IMR-90 (cell line): ENCODE measurements around the gene MPPED1. TPM values are rescaled to one million over a fixed set of nuclear protein-coding genes. Genes with fewer than 3 reads are reported as not detected.

Source experiments
- ATAC-seq: fragments of 200-7000 bp; cut with Tn5 transposase; 2 replicates; pipeline ENCODE4 v1.9.1; 2020; ENCODE audit warnings: low read depth, mild to moderate bottlenecking, moderate library complexity
- BruUV-seq: library from RNA; stranded (reverse); fragments of 400-500 nt; replicated peaks from 2 replicates; lab custom pipeline; 2021; lab: Mats Ljungman, UMichigan
- CTCF ChIA-PET: fragments of 300-600 bp; formaldehyde crosslinking; extraction: SDS; loops from one replicate; lab custom pipeline; 2021; ENCODE audit warnings: antibody characterized with exemption; lab: Yijun Ruan, JAX
- POLR2A ChIA-PET: fragments of 300-600 bp; sonication (Branson Sonifier 250); formaldehyde crosslinking; loops from one replicate; lab custom pipeline; 2022; ENCODE audit warnings: antibody characterized with exemption; ENCODE audit not compliant: unreplicated experiment; lab: Charles Lee
- DNase-seq: peaks from one replicate; pipeline ENCODE4 v3.0.0; 2013
- H2AFZ ChIP-seq: replicated peaks from 2 replicates; pipeline ENCODE3; 2013; ENCODE audit warnings: low read length, mild to moderate bottlenecking; ENCODE audit not compliant: poor library complexity
- H2AK5ac ChIP-seq: 2 replicates; pipeline ENCODE4 v1.6.1; 2013; ENCODE audit warnings: low read depth, low read length, inconsistent platforms
- H2AK9ac ChIP-seq: replicated peaks from 2 replicates; pipeline ENCODE3; 2013; ENCODE audit warnings: mild to moderate bottlenecking, low read depth, low read length, moderate library complexity; ENCODE audit not compliant: poor library complexity
- H2BK120ac ChIP-seq: 2 replicates; pipeline ENCODE4 v1.6.1; 2013; ENCODE audit warnings: low read depth, low read length, inconsistent platforms
- H2BK15ac ChIP-seq: 3 replicates; pipeline ENCODE4 v1.6.1; 2013; ENCODE audit warnings: low read depth, low read length, inconsistent platforms
- H2BK20ac ChIP-seq: 2 replicates; pipeline ENCODE4 v1.6.1; 2013; ENCODE audit warnings: low read depth, mild to moderate bottlenecking, inconsistent platforms, low read length, moderate library complexity
- H2BK5ac ChIP-seq: 2 replicates; pipeline ENCODE4 v1.6.1; 2013; ENCODE audit warnings: mild to moderate bottlenecking, low read depth, low read length, inconsistent platforms; ENCODE audit not compliant: poor library complexity, severe bottlenecking
- H3K14ac ChIP-seq: replicated peaks from 2 replicates; pipeline ENCODE4 v1.6.1; 2013; ENCODE audit warnings: low read depth, low read length, inconsistent platforms
- H3K18ac ChIP-seq: 2 replicates; pipeline ENCODE4 v1.6.1; 2013; ENCODE audit warnings: low read depth, low read length, control low read depth
- H3K23ac ChIP-seq: 2 replicates; pipeline ENCODE4 v1.6.1; 2013; ENCODE audit warnings: low read depth, low read length, inconsistent platforms
- H3K27ac ChIP-seq: 2 replicates; pipeline ENCODE4 v1.5.1; 2013; ENCODE audit warnings: mild to moderate bottlenecking, control low read depth, low read length; ENCODE audit not compliant: insufficient read depth
- H3K27me3 ChIP-seq: 2 replicates; pipeline ENCODE4 v1.6.1; 2013; ENCODE audit warnings: low read length; ENCODE audit not compliant: control insufficient read depth, insufficient read depth
- H3K36me3 ChIP-seq: 2 replicates; pipeline ENCODE4 v1.6.1; 2013; ENCODE audit warnings: low read length, mixed read lengths; ENCODE audit not compliant: control insufficient read depth, insufficient read depth
- H3K4ac ChIP-seq: 2 replicates; pipeline ENCODE4 v1.6.1; 2013; ENCODE audit warnings: low read depth, low read length, inconsistent platforms
- H3K4me1 ChIP-seq: 2 replicates; pipeline ENCODE4 v1.6.1; 2013; ENCODE audit warnings: low read length, mixed read lengths; ENCODE audit not compliant: control insufficient read depth, insufficient read depth
- H3K4me2 ChIP-seq: 2 replicates; pipeline ENCODE4 v1.6.1; 2013; ENCODE audit warnings: low read depth, mild to moderate bottlenecking, control low read depth, low read length, moderate library complexity
- H3K4me3 ChIP-seq: 2 replicates; pipeline ENCODE4 v1.5.1; 2013; ENCODE audit warnings: low read depth, mild to moderate bottlenecking, control low read depth, low read length, moderate library complexity; ENCODE audit not compliant: insufficient read depth
- H3K56ac ChIP-seq: 2 replicates; pipeline ENCODE4 v1.6.1; 2013; ENCODE audit warnings: low read length, inconsistent platforms; ENCODE audit not compliant: insufficient read depth; ENCODE audit errors: extremely low read depth
- H3K79me1 ChIP-seq, 2 experiments: 2 replicates each; pipeline ENCODE4 v1.6.1; 2013; ENCODE audit warnings: low read length in 2 of 2, inconsistent platforms in 1 of 2, low read depth in 1 of 2
- H3K9ac ChIP-seq: 2 replicates; pipeline ENCODE4 v1.6.1; 2013; ENCODE audit warnings: low read depth, low read length, control low read depth
- H3K9me1 ChIP-seq: 2 replicates; pipeline ENCODE4 v1.6.1; 2013; ENCODE audit warnings: low read length, inconsistent platforms; ENCODE audit not compliant: insufficient read depth
- H3K9me3 ChIP-seq: 2 replicates; pipeline ENCODE4 v1.6.1; 2013; ENCODE audit warnings: low read length; ENCODE audit not compliant: control insufficient read depth, insufficient read depth
- H4K20me1 ChIP-seq: 2 replicates; pipeline ENCODE4 v1.6.1; 2013; ENCODE audit warnings: low read length, inconsistent platforms; ENCODE audit not compliant: insufficient read depth
- H4K5ac ChIP-seq: 2 replicates; pipeline ENCODE4 v1.6.1; 2013; ENCODE audit warnings: mild to moderate bottlenecking, low read depth, low read length, control low read depth
- H4K8ac ChIP-seq, 2 experiments: 2 replicates each; pipeline ENCODE4 v1.6.1; 2013; ENCODE audit warnings: low read depth in 2 of 2, low read length in 2 of 2, control low read depth in 1 of 2, inconsistent platforms in 1 of 2
- H4K91ac ChIP-seq: 2 replicates; pipeline ENCODE4 v1.6.1; 2013; ENCODE audit warnings: low read depth, low read length, inconsistent platforms; ENCODE audit not compliant: insufficient read depth
- BHLHE40 ChIP-seq: fragments of 150-350 bp; IDR thresholded peaks from 2 replicates; pipeline ENCODE4 v1.6.1; 2016; ENCODE audit warnings: mild to moderate bottlenecking, low read depth, low read length
- CEBPB ChIP-seq: IDR thresholded peaks from 2 replicates; pipeline ENCODE4 v1.6.1; 2012; ENCODE audit warnings: low read depth, low read length, improper control_type of control experiment
- CHD1 ChIP-seq: IDR thresholded peaks from 2 replicates; pipeline ENCODE4 v1.6.1; 2012; ENCODE audit warnings: low read depth, low read length, improper control_type of control experiment
- CTCF ChIP-seq: conservative IDR thresholded peaks from 2 replicates; pipeline ENCODE4 v1.5.1; 2012; ENCODE audit warnings: mild to moderate bottlenecking, low read depth, low read length, improper control_type of control experiment
- FOS ChIP-seq: fragments of 150-350 bp; IDR thresholded peaks from 2 replicates; pipeline ENCODE4 v1.6.1; 2016; ENCODE audit warnings: low read depth, low read length
- MAFK ChIP-seq: IDR thresholded peaks from 2 replicates; pipeline ENCODE4 v1.6.1; 2012; ENCODE audit warnings: low read depth, low read length, improper control_type of control experiment
- MAZ ChIP-seq: IDR thresholded peaks from 2 replicates; pipeline ENCODE4 v1.6.1; 2012; ENCODE audit warnings: low read depth, mild to moderate bottlenecking, low read length, improper control_type of control experiment, moderate library complexity, borderline replicate concordance
- MXI1 ChIP-seq: IDR thresholded peaks from 2 replicates; pipeline ENCODE4 v1.6.1; 2012; ENCODE audit warnings: low read depth, mild to moderate bottlenecking, low read length, moderate library complexity, borderline replicate concordance
- NFE2L2 ChIP-seq: fragments of 150-350 bp; IDR thresholded peaks from 2 replicates; pipeline ENCODE4 v1.6.1; 2016; ENCODE audit warnings: low read depth, mild to moderate bottlenecking, low read length
- POLR2A ChIP-seq: IDR thresholded peaks from 2 replicates; pipeline ENCODE4 v1.6.1; 2012; ENCODE audit warnings: mild to moderate bottlenecking, low read depth, low read length
- RAD21 ChIP-seq: IDR thresholded peaks from 2 replicates; pipeline ENCODE4 v1.6.1; 2012; ENCODE audit warnings: low read length, improper control_type of control experiment
- RFX5 ChIP-seq: IDR thresholded peaks from 2 replicates; pipeline ENCODE4 v1.8.0; 2012; ENCODE audit warnings: low read depth, mild to moderate bottlenecking, low read length, moderate library complexity
- SMC3 ChIP-seq: fragments of 150-350 bp; IDR thresholded peaks from 2 replicates; pipeline ENCODE4 v1.6.1; 2016; ENCODE audit warnings: low read depth, mild to moderate bottlenecking, antibody characterized with exemption, low read length, moderate library complexity
- USF2 ChIP-seq: fragments of 150-350 bp; IDR thresholded peaks from 2 replicates; pipeline ENCODE4 v1.6.1; 2017; ENCODE audit warnings: mild to moderate bottlenecking, antibody characterized with exemption, low read length, low read depth
- WGBS, 2 experiments: methylation state at CpG; one replicate each; pipeline versions ENCODE4 v1.1.5 to v1.1.7; 2013; ENCODE audit warnings: missing lambda C conversion rate in 2 of 2; ENCODE audit not compliant: insufficient read length in 1 of 2; ENCODE audit errors: extremely low coverage in 2 of 2; 5-methylcytosine and 5-hydroxymethylcytosine counted together
- dilution Hi-C: fragments of 300-500 bp; cut with HindIII; formaldehyde crosslinking; loops from one replicate; pipeline ENCODE4 v1.14.3; 2018; ENCODE audit warnings: low sequenced_read_pairs; ENCODE audit not compliant: unreplicated experiment
- in situ Hi-C: fragments of 300-500 bp; cut with MboI; formaldehyde crosslinking; loops from 3 replicates; pipeline ENCODE4 v1.14.3; 2019; ENCODE audit warnings: low sequenced_read_pairs, inconsistent platforms, mixed read lengths
- intact Hi-C: fragments of 100-400 bp; cut with micrococcal nuclease; formaldehyde crosslinking; loops from 2 replicates; pipeline ENCODE4 v1.10.0; 2022
- polyA plus RNA-seq, 3 experiments: library from polyadenylated mRNA; depleted of rRNA; stranded (reverse); fragments of >200 nt; gene quantifications; 2 replicates each; pipeline ENCODE4 v1.2.3, GENCODE V29; 2012; ENCODE audit warnings: low replicate concordance in 1 of 3
- total RNA-seq: library from RNA; depleted of rRNA; stranded (reverse); fragments of >200 nt; gene quantifications from 2 replicates; pipeline ENCODE4 v1.2.3, GENCODE V29; 2012
- TF ChIP-seq, protein P1 (sequence below): fragments of 150-350 bp; IDR thresholded peaks from 2 replicates; pipeline ENCODE4 v1.6.1; 2016; ENCODE audit warnings: low read depth, mild to moderate bottlenecking, low read length, moderate library complexity, borderline replicate concordance

Gene MPPED1
- total and polyA plus RNA-seq, 2 of the 4 experiments (the other 2 are of a cell fraction): not detected

- TF ChIP-seq SMC3: no peak
- no peak for TF ChIP-seq BHLHE40
- TF ChIP-seq CHD1: no peak
- no peak for TF ChIP-seq MXI1
- TF ChIP-seq USF2: no peak
- no peak for TF ChIP-seq MAFK
- TF ChIP-seq CEBPB: no peak
- TF ChIP-seq FOS: no peak
- no peak for TF ChIP-seq MAZ
- TF ChIP-seq, protein P1, sequence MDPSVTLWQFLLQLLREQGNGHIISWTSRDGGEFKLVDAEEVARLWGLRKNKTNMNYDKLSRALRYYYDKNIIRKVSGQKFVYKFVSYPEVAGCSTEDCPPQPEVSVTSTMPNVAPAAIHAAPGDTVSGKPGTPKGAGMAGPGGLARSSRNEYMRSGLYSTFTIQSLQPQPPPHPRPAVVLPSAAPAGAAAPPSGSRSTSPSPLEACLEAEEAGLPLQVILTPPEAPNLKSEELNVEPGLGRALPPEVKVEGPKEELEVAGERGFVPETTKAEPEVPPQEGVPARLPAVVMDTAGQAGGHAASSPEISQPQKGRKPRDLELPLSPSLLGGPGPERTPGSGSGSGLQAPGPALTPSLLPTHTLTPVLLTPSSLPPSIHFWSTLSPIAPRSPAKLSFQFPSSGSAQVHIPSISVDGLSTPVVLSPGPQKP: no peak
- no peak for TF ChIP-seq NFE2L2
- TF ChIP-seq RFX5: no peak
- TF ChIP-seq POLR2A: no peak
- TF ChIP-seq RAD21: no peak
- no peak for TF ChIP-seq CTCF
- H3K4me1 ChIP-seq: no peaks in the 10 kb centered on the region
- no peaks in the 10 kb centered on the region for H3K9me1 ChIP-seq
- no peak overlapping the region for H2AK9ac ChIP-seq
- dilution Hi-C loops: no loop called here
- H4K91ac ChIP-seq: no peak overlapping the region
- no peak overlapping the region for H4K5ac ChIP-seq
- ATAC-seq (no peak), DNase-seq (no peak)
- ChIA-PET POLR2A (no interaction called here), CTCF (no interaction called here)
- no peaks in the 10 kb centered on the region for H3K9me3 ChIP-seq
- H3K23ac ChIP-seq: no peak overlapping the region
- H3K18ac ChIP-seq: no peak overlapping the region
- H2BK5ac ChIP-seq: no peak overlapping the region
- H2BK20ac ChIP-seq: no peak overlapping the region
- H3K27ac ChIP-seq: no peak overlapping the region
- H3K56ac ChIP-seq: no peak overlapping the region
- WGBS, 2 experiments: no CpG with 5 or more reads among the region's 10 CpGs
- H4K8ac ChIP-seq: no peak overlapping the region
- no peaks in the 10 kb centered on the region for H3K36me3 ChIP-seq
- no peak overlapping the region for H2BK15ac ChIP-seq
- in situ Hi-C loops: no loop called here
- H3K79me1 ChIP-seq: no peaks in the 10 kb centered on the region
- H3K4me2 ChIP-seq: no peak overlapping the region
- H3K14ac ChIP-seq: no peak overlapping the region
- no peak overlapping the region for H2BK120ac ChIP-seq
- no peak overlapping the region for H2AFZ ChIP-seq
- no peak overlapping the region for H3K4ac ChIP-seq
- intact Hi-C loops: no loop called here
- H3K4me3 ChIP-seq: no peak overlapping the region
- no peak overlapping the region for H2AK5ac ChIP-seq
- no TSS peak for BruUV-seq
- no peak overlapping the region for H3K9ac ChIP-seq
- H4K20me1 ChIP-seq: no peaks in the 10 kb centered on the region
- no peaks in the 10 kb centered on the region; the same call in 1 of the 2 replicates for H3K27me3 ChIP-seq
Measured at GRCh38 chr22:43470941-43471585, 59.2 kb downstream of the MPPED1 start.
